Fibroblast of lung (primary cell): ENCODE results near the gene ETFB.

Experiments
- EZH2 ChIP-seq: IDR thresholded peaks from 2 replicates; pipeline ENCODE4 v1.5.1; 2012; ENCODE audit warnings: low read length, control low read depth, mild to moderate bottlenecking; ENCODE audit errors: missing control alignments
- TF ChIP-seq, protein P1 (sequence below), 2 donors: IDR thresholded peaks in 1 of 2; conservative IDR thresholded peaks in 1 of 2; 1 replicate in 1 of 2; 2 replicates in 1 of 2; pipeline ENCODE4 v1.5.1; 2011 to 2012; ENCODE audit warnings: low read length in 2 of 2, control low read depth in 1 of 2, inconsistent platforms in 1 of 2, low read depth in 1 of 2, mild to moderate bottlenecking in 1 of 2

DNA sequence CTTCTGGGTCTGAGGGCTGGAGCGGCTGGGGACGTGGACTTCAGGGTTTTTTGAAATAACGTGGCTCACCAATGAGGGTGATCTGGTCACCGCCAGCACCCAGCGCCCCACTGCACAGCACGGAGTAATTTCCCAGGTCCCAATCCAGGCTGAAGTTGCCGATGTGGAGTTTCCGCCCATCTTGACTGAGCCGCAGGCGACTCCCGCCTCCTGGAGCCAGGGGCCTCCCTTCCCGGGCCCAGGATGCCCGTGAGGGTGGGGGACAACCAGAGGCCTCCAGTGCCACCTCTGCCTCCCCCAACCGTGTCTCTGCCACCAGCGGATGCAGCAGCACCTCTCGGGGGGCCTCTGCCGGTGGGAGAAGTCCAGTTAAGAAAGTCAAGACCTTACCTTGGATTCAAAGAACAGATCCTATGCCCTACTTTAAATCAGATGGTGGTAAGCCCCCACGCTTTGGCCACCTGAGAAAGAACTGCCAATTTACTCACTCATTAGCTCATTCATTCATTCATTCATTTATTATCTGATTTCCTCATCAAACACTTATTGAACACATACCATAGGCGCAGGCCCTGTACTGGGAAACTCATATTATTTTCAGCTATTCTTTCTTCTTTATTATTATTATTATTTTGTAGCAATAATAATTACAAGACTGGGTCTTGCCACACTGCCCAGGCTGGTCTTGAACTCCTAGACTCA is 28.2 kb downstream of the ETFB start:
- TF ChIP-seq, protein P1, sequence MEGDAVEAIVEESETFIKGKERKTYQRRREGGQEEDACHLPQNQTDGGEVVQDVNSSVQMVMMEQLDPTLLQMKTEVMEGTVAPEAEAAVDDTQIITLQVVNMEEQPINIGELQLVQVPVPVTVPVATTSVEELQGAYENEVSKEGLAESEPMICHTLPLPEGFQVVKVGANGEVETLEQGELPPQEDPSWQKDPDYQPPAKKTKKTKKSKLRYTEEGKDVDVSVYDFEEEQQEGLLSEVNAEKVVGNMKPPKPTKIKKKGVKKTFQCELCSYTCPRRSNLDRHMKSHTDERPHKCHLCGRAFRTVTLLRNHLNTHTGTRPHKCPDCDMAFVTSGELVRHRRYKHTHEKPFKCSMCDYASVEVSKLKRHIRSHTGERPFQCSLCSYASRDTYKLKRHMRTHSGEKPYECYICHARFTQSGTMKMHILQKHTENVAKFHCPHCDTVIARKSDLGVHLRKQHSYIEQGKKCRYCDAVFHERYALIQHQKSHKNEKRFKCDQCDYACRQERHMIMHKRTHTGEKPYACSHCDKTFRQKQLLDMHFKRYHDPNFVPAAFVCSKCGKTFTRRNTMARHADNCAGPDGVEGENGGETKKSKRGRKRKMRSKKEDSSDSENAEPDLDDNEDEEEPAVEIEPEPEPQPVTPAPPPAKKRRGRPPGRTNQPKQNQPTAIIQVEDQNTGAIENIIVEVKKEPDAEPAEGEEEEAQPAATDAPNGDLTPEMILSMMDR (conservative IDR thresholded peaks at IDR 0.05 in 1 of 2, IDR thresholded peaks at IDR 0.05 in 1 of 2; ENCODE audit: low read depth in 1 of 2, low read length in 2 of 2), result no peak
- no peak for TF ChIP-seq EZH2
